ENCODE results near the gene SCTR. TPM values are rescaled to one million over a fixed set of nuclear protein-coding genes. Genes with fewer than 3 reads are reported as not detected.
"Not testable (repeated sequence)": the region's sequence is repeated elsewhere in the genome, so short reads cannot be mapped to it uniquely, and the experiment has no call there.

Gene SCTR
- total RNA-seq, 1 donor, result not detected

- no peak for DNase-seq (ENCODE audit: low read depth)
- TF ChIP-seq CTCF (IDR thresholded peaks at IDR 0.05; ENCODE audit: insufficient read depth, low read length), result no peak
Measured at GRCh38 chr2:119414894-119415293, 109.4 kb downstream of the SCTR start.

GRCh38 chr2:119409506-119409905 lies 114.8 kb downstream of the SCTR start:
- no peak for TF ChIP-seq CTCF (IDR thresholded peaks at IDR 0.05; ENCODE audit: insufficient read depth, low read length)

More at GRCh38 chr2:119414894-119415293, 109.4 kb downstream of the SCTR start:
- H3K4me3 ChIP-seq (ENCODE audit: low read depth, low read length), result no peak overlapping the region

GRCh38 chr2:119408221-119408619 lies 116.1 kb downstream of the SCTR start:
- H3K4me3 ChIP-seq (ENCODE audit: low read depth, low read length), result no peak overlapping the region
- TF ChIP-seq CTCF (IDR thresholded peaks at IDR 0.05; ENCODE audit: insufficient read depth, low read length), result no peak
- DNase-seq (ENCODE audit: low read depth), result no peak

More at GRCh38 chr2:119409506-119409905, 114.8 kb downstream of the SCTR start:
- DNase-seq (ENCODE audit: low read depth), result no peak
- no peak overlapping the region for H3K4me3 ChIP-seq (ENCODE audit: low read depth, low read length)

DNA sequence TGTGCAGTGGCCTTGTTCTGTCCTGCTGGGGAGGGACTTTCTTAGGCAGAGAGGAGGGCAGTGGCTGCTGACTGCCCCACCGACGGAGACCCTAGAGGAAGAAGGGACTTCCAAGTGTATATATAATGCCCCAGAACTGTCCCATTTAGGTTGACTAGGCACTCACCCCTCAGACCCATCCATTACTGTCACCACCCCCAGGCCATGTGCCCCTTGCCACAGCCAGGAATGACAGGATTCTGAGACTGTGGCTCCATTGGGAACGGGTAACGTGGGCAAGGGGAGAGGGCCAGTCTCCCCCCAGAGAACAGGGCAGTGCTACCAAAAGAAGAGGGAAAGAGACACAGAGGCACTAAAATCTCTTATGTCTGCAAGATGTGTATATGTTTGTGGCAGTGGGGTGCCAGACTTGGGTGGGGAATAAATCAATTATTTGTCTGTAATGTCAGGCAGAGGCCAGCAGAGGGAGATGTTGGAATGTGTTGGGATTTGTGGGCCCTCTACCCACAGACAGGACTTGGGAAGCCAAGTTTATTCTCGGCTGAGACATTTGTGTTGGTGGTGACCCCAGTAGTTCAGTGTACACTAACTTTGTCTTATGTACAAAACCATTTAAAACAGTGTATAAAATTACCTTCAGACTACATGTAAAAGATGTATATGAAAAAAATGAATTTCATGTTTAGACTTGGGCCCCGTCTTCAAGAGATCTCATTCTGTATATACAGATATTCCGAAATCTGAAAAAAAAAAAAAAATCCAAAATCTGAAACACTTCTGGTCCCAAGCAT lies 116.7 kb downstream of the SCTR start:
- peak; percentile 73 for DNase-seq (ENCODE audit: low read depth)
- peak; percentile 78 for TF ChIP-seq CTCF (IDR thresholded peaks at IDR 0.05; ENCODE audit: insufficient read depth, low read length)

GRCh38 chr2:119405151-119405550 lies 119.1 kb downstream of the SCTR start:
- no peak for DNase-seq (ENCODE audit: low read depth)
- H3K4me3 ChIP-seq (ENCODE audit: low read depth, low read length), result no peak overlapping the region
- no peak for TF ChIP-seq CTCF (IDR thresholded peaks at IDR 0.05; ENCODE audit: insufficient read depth, low read length)

More for the DNA sequence above, 116.7 kb downstream of the SCTR start:
- no peak overlapping the region for H3K4me3 ChIP-seq (ENCODE audit: low read depth, low read length)

DNA sequence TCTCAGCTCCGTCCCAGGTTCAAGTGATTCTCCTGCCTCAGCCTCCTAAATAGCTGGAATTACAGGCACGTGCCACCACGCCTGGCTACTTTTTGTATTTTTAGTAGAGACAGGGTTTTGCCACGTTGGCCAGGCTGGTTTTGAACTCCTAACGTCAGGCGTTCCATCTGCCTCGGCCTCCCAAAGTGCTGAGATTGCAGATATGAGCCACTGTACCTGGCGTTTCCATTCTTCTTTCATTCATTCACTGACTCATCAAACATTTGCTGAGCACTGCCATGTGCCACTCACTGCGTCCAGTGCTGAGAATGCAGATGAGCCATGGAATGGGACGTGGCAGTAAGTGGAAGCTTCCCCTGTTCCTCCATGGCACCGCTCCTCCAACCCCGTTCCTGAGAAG lies 120.7 kb downstream of the SCTR start:
- not testable (repeated sequence) for DNase-seq (ENCODE audit: low read depth); H3K4me3 ChIP-seq (ENCODE audit: low read depth, low read length)

- peak; percentile 23 for DNase-seq (ENCODE audit: low read depth)
- TF ChIP-seq CTCF (IDR thresholded peaks at IDR 0.05; ENCODE audit: insufficient read depth, low read length), result no peak
- H3K4me3 ChIP-seq (ENCODE audit: low read depth, low read length), result no peak overlapping the region
Measured at GRCh38 chr2:119402645-119403560, 121.4 kb downstream of the SCTR start.

Data from fibroblast of the aortic adventitia (primary cell).